Hepatocyte (in vitro differentiated cells): ENCODE results near the gene IL18. TPM values are rescaled to one million over a fixed set of nuclear protein-coding genes. Genes with fewer than 3 reads are reported as not detected.

ENCODE experiments used
- DNase-seq: peaks from one replicate; pipeline ENCODE4 v3.0.0-alpha.2; 2016; ENCODE audit warnings: low spot score
- H2AFZ ChIP-seq: fragments of 200-600 bp; sonication (generic); 2 replicates; pipeline ENCODE4 v1.6.0; 2016; ENCODE audit warnings: antibody characterized with exemption, mild to moderate bottlenecking
- H3K27ac ChIP-seq: fragments of 200-600 bp; sonication (generic); 2 replicates; pipeline ENCODE4 v1.5.1; 2016; ENCODE audit warnings: mild to moderate bottlenecking
- H3K27me3 ChIP-seq: fragments of 200-600 bp; sonication (generic); 2 replicates; pipeline ENCODE4 v1.6.1; 2016
- H3K36me3 ChIP-seq: fragments of 200-600 bp; sonication (generic); replicated peaks from 2 replicates; pipeline ENCODE4 v1.5.1; 2016; ENCODE audit warnings: low read depth; ENCODE audit not compliant: insufficient read depth
- H3K4me1 ChIP-seq: fragments of 200-600 bp; sonication (generic); 2 replicates; pipeline ENCODE4 v1.5.1; 2016; ENCODE audit warnings: mild to moderate bottlenecking, moderate library complexity; ENCODE audit not compliant: insufficient read depth
- H3K4me2 ChIP-seq: fragments of 200-600 bp; sonication (generic); 2 replicates; pipeline ENCODE4 v1.6.0; 2016
- H3K4me3 ChIP-seq: fragments of 200-600 bp; sonication (generic); 2 replicates; pipeline ENCODE4 v1.5.1; 2016; ENCODE audit warnings: mild to moderate bottlenecking
- H3K79me2 ChIP-seq: fragments of 200-600 bp; sonication (generic); 2 replicates; pipeline ENCODE4 v1.6.0; 2017; ENCODE audit warnings: mild to moderate bottlenecking
- H3K9me2 ChIP-seq: fragments of 200-600 bp; sonication (generic); replicated peaks from 2 replicates; pipeline ENCODE4 v1.6.0; 2017; ENCODE audit warnings: mild to moderate bottlenecking; ENCODE audit not compliant: insufficient read depth
- H3K9me3 ChIP-seq: fragments of 200-600 bp; sonication (generic); 2 replicates; pipeline ENCODE4 v1.5.1; 2016; ENCODE audit warnings: low read depth, mild to moderate bottlenecking
- H4K20me1 ChIP-seq: fragments of 200-600 bp; sonication (generic); 2 replicates; pipeline ENCODE4 v1.6.0; 2016; ENCODE audit warnings: mild to moderate bottlenecking; ENCODE audit not compliant: insufficient read depth, poor library complexity, severe bottlenecking
- CTCF ChIP-seq: fragments of 200-600 bp; sonication (generic); IDR thresholded peaks from 2 replicates; pipeline ENCODE4 v1.5.1; 2016; ENCODE audit warnings: antibody characterized with exemption, mild to moderate bottlenecking; ENCODE audit not compliant: poor library complexity
- EZH2 ChIP-seq: fragments of 200-600 bp; sonication (generic); IDR thresholded peaks from 2 replicates; pipeline ENCODE4 v1.6.1; 2016; ENCODE audit warnings: antibody characterized with exemption, mild to moderate bottlenecking, borderline replicate concordance
- EZH2phosphoT487 ChIP-seq: fragments of 200-600 bp; sonication (generic); IDR thresholded peaks from one replicate; pipeline ENCODE4 v1.6.1; 2018; ENCODE audit warnings: antibody characterized with exemption, mild to moderate bottlenecking, low read depth, moderate library complexity; ENCODE audit not compliant: unreplicated experiment, severe bottlenecking
- WGBS: methylation state at CpG from one replicate; pipeline ENCODE4 v1.1.6; 2016; ENCODE audit warnings: low lambda C conversion rate; ENCODE audit errors: missing lambda C conversion rate; 5-methylcytosine and 5-hydroxymethylcytosine counted together
- polyA plus RNA-seq: library from polyadenylated mRNA; unstranded; fragments of >200 nt; fragmentation: Nextera tagmentation; extraction: Ambion mirVana; gene quantifications from 2 replicates; pipeline ENCODE4 v1.2.1, GENCODE V29; 2016
- total RNA-seq: library from RNA; depleted of rRNA; stranded (reverse); fragments of >200 nt; gene quantifications from 2 replicates; pipeline ENCODE4 v1.2.3, GENCODE V29; 2014

The IL18 gene
- 9.4 and 10.3 TPM in 2 replicates for total RNA-seq
- 5.1 and 7.0 TPM in 2 replicates for polyA plus RNA-seq

- peak within 1 kb of the TSS; percentile 49 for H3K27ac ChIP-seq
- H4K20me1 ChIP-seq, result no peaks in the 10 kb centered on the region
- peaks cover 6% of the 10 kb centered on the region for H3K4me1 ChIP-seq
- H3K27me3 ChIP-seq, result no peaks in the 10 kb centered on the region
- H3K36me3 ChIP-seq, result no peaks in the 10 kb centered on the region
- H2AFZ ChIP-seq, result no peak within 1 kb of the TSS
- no peaks in the 10 kb centered on the region for H3K9me3 ChIP-seq
- DNase-seq, result peak; percentile 45
- H3K4me2 ChIP-seq, result peak within 1 kb of the TSS; percentile 37
- TF ChIP-seq EZH2 (no peak), CTCF (no peak), EZH2phosphoT487 (no peak)
- H3K4me3 ChIP-seq, result no peak within 1 kb of the TSS
- H3K79me2 ChIP-seq, result no peaks in the 10 kb centered on the region
- no peaks in the 10 kb centered on the region for H3K9me2 ChIP-seq
- WGBS, result 70% methylated on average over 12 of the region's 12 CpGs
These were observed at the start of gene IL18 for GRCh38 chr11:112163875-112164685. TSS of gene IL18 (minus strand) at chr11:112164094. CDS start at chr11:112155053, 9,041 bp downstream.

- no peaks in the 10 kb centered on the region for H3K9me3 ChIP-seq
- peak overlapping the region; percentile 46 for H3K27ac ChIP-seq
- no peaks in the 10 kb centered on the region for H3K79me2 ChIP-seq
- no peaks in the 10 kb centered on the region for H3K36me3 ChIP-seq
- no peaks in the 10 kb centered on the region for H3K9me2 ChIP-seq
- no peak overlapping the region for H2AFZ ChIP-seq
- H3K4me1 ChIP-seq, result peaks cover 3% of the 10 kb centered on the region
- H4K20me1 ChIP-seq, result no peaks in the 10 kb centered on the region
- peak; percentile 42 for DNase-seq
- no peak overlapping the region for H3K4me3 ChIP-seq
- H3K4me2 ChIP-seq, result no peak overlapping the region
- H3K27me3 ChIP-seq, result no peaks in the 10 kb centered on the region
- TF ChIP-seq CTCF, result no peak
- TF ChIP-seq EZH2phosphoT487, result no peak
- no peak for TF ChIP-seq EZH2
These were observed 48.8 kb upstream of the IL18 start for GRCh38 chr11:112212710-112213109.

- no peaks in the 10 kb centered on the region for H3K9me2 ChIP-seq
- H3K79me2 ChIP-seq, result no peaks in the 10 kb centered on the region
- H3K4me2 ChIP-seq, result no peak overlapping the region
- no peaks in the 10 kb centered on the region for H3K36me3 ChIP-seq
- WGBS, result 86% methylated on average over 3 of the region's 3 CpGs
- no peaks in the 10 kb centered on the region for H3K9me3 ChIP-seq
- peak overlapping the region; percentile 46 for H3K27ac ChIP-seq
- no peak for DNase-seq
- H4K20me1 ChIP-seq, result no peaks in the 10 kb centered on the region
- H3K4me1 ChIP-seq, result peaks cover 3% of the 10 kb centered on the region
- H3K27me3 ChIP-seq, result no peaks in the 10 kb centered on the region
- H3K4me3 ChIP-seq, result no peak overlapping the region
- no peak for TF ChIP-seq EZH2
- TF ChIP-seq CTCF, result no peak
- TF ChIP-seq EZH2phosphoT487, result no peak
- no peak overlapping the region for H2AFZ ChIP-seq
These were observed 48.4 kb upstream of the IL18 start for GRCh38 chr11:112212290-112212689.
